BE2C (cell line): ENCODE data around the gene USP44.
"Not testable (repeated sequence)": the region's sequence is repeated elsewhere in the genome, so short reads cannot be mapped to it uniquely, and the experiment has no call there.

Experiments
- DNase-seq: peaks from one replicate; pipeline ENCODE4 v3.0.0-alpha.2; 2020
- H3K27me3 ChIP-seq: fragments of 250-450 bp; sonication (Bioruptor Pico); 2 replicates; pipeline ENCODE4 v1.5.1; 2020; ENCODE audit warnings: mild to moderate bottlenecking
- H3K36me3 ChIP-seq: fragments of 250-450 bp; sonication (Bioruptor Pico); 2 replicates; pipeline ENCODE4 v1.5.1; 2020; ENCODE audit warnings: mild to moderate bottlenecking
- H3K4me1 ChIP-seq: fragments of 250-450 bp; sonication (Bioruptor Pico); 2 replicates; pipeline ENCODE4 v1.5.1; 2020
- H3K4me3 ChIP-seq: 2 replicates; pipeline ENCODE4 v1.5.1; 2011; ENCODE audit warnings: low read depth, low read length
- H3K9me3 ChIP-seq: fragments of 250-450 bp; sonication (Bioruptor Pico); 2 replicates; pipeline ENCODE4 v1.5.1; 2020
- CTCF ChIP-seq: IDR thresholded peaks from 2 replicates; pipeline ENCODE4 v1.5.1; 2012; ENCODE audit warnings: mild to moderate bottlenecking, low read depth, low read length

The USP44 gene

GRCh38 chr12:95487024-95487423 lies 64.3 kb downstream of the USP44 start:
- DNase-seq = no peak
- no peak for TF ChIP-seq CTCF
- H3K9me3 ChIP-seq = no peaks in the 10 kb centered on the region; the same call in 1 of the 2 replicates
- H3K4me3 ChIP-seq = no peak overlapping the region
- peaks cover 56% of the 10 kb centered on the region for H3K36me3 ChIP-seq
- no peaks in the 10 kb centered on the region for H3K4me1 ChIP-seq
- no peaks in the 10 kb centered on the region for H3K27me3 ChIP-seq

- no peak for DNase-seq
- Histone ChIP-seq H3K9me3 (no peaks in the 10 kb centered on the region), H3K36me3 (peaks cover 51% of the 10 kb centered on the region), H3K27me3 (no peaks in the 10 kb centered on the region), H3K4me3 (no peak overlapping the region), H3K4me1 (no peaks in the 10 kb centered on the region)
- no peak for TF ChIP-seq CTCF
These were observed 66.8 kb downstream of the USP44 start for GRCh38 chr12:95484524-95484923.

- peaks cover 54% of the 10 kb centered on the region for H3K36me3 ChIP-seq
- not testable (repeated sequence) for H3K4me1 ChIP-seq, H3K27me3 ChIP-seq, H3K9me3 ChIP-seq, H3K4me3 ChIP-seq, DNase-seq
These were observed 68.7 kb downstream of the USP44 start for GRCh38 chr12:95482564-95482963.

- H3K27me3 ChIP-seq = no peaks in the 10 kb centered on the region
- DNase-seq = no peak
- no peaks in the 10 kb centered on the region for H3K4me1 ChIP-seq
- no peaks in the 10 kb centered on the region for H3K9me3 ChIP-seq
- peaks cover 55% of the 10 kb centered on the region for H3K36me3 ChIP-seq
- no peak overlapping the region for H3K4me3 ChIP-seq
- no peak for TF ChIP-seq CTCF
These were observed 69.4 kb downstream of the USP44 start for GRCh38 chr12:95481888-95482287.

GRCh38 chr12:95481072-95481471 lies 70.2 kb downstream of the USP44 start:
- Histone ChIP-seq H3K36me3 (peaks cover 55% of the 10 kb centered on the region), H3K9me3 (no peaks in the 10 kb centered on the region), H3K27me3 (no peaks in the 10 kb centered on the region), H3K4me1 (no peaks in the 10 kb centered on the region), H3K4me3 (no peak overlapping the region)
- DNase-seq = no peak
- TF ChIP-seq CTCF = no peak

- no peaks in the 10 kb centered on the region for H3K27me3 ChIP-seq
- TF ChIP-seq CTCF = no peak
- no peaks in the 10 kb centered on the region for H3K4me1 ChIP-seq
- no peak overlapping the region for H3K4me3 ChIP-seq
- peaks cover 55% of the 10 kb centered on the region for H3K36me3 ChIP-seq
- H3K9me3 ChIP-seq = no peaks in the 10 kb centered on the region
- DNase-seq = no peak
These were observed 71.0 kb downstream of the USP44 start for GRCh38 chr12:95480230-95480629.

- no peaks in the 10 kb centered on the region for H3K4me1 ChIP-seq
- TF ChIP-seq CTCF = no peak
- H3K36me3 ChIP-seq = peaks cover 40% of the 10 kb centered on the region
- no peak for DNase-seq
- no peaks in the 10 kb centered on the region for H3K9me3 ChIP-seq
- H3K4me3 ChIP-seq = peak overlapping the region; percentile 99
- H3K27me3 ChIP-seq = no peaks in the 10 kb centered on the region
These were observed 76.7 kb downstream of the USP44 start for GRCh38 chr12:95474660-95474958.
